Measurements from ENCODE around the gene TEAD3.
"Not testable (repeated sequence)": the region's sequence is repeated elsewhere in the genome, so short reads cannot be mapped to it uniquely, and the experiment has no call there.

The TEAD3 gene

DNA sequence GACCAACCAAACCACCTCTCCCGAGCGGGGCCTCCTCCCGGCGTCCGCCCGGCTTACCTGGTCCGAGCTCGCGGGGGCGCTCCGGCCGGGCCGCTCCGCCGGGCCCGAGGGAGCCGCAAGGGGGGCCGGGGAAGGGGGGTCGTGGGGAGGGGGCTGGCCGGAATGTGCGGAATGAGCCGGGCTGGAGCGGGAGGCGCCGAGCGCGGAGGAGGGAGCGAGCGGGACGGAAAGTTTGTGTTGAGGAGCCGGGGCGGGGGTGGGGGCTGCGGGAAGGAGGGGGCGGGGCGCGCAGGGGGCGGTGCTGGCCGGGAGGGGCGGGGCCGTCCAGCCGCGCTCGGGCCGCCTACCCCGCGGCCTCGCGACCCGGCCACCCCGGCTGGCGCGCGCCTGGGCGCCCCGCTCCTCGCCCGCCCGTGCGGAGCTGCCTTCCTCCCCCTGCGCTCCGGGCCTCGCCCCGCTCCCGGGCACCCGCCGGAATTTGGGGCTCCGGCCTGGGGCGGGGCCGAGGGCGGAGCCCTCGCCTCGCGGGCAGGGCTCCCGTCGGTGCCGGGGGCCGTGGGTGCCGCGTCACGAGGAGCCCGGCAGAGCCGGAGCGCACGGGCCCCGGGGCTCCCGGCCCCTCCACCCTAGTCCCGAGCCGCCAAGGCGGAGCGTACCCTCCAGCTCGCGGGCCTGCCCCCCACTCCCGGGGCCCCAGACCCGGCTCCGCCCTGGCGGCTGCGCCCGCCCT lies at the start of gene TEAD3:
Gene TEAD3 (minus strand): TSS at position 239 of the 730 bp plus-strand sequence.
- DNase-seq (ENCODE audit: low read depth in 2 of 2): peak in 1 of 2 donors; percentile 17

DNA sequence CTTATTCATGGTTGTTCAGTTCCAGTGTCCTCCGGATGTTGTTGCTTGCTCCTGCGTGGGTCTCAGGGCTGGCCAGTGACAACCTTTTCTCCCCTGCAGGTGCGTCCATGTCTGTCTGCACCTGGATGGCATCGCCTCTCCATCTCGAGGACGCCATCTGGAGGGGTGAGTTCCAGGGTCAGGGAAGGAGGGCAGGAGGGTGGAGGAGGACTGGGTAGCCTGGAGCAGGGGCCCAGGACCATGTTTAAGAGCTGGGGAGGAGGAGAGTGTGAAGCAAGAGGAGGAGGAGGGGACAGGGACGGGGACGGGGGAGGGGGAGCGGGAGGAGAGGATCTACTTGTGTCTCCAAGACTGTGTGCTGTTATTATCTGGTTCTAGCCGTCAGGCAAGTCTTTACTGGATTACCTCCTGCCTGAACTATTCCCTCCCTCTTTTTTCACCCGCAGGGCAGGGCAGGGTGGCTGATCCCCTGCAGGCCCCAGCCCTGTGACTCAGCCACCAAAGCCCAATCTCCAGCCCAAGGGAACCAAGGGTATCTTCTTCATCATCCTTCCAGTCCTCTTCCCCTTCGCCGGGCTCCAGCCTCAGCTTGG lies 48.0 kb upstream of the TEAD3 start:
- no peak for DNase-seq (ENCODE audit: low read depth in 2 of 2)

DNA sequence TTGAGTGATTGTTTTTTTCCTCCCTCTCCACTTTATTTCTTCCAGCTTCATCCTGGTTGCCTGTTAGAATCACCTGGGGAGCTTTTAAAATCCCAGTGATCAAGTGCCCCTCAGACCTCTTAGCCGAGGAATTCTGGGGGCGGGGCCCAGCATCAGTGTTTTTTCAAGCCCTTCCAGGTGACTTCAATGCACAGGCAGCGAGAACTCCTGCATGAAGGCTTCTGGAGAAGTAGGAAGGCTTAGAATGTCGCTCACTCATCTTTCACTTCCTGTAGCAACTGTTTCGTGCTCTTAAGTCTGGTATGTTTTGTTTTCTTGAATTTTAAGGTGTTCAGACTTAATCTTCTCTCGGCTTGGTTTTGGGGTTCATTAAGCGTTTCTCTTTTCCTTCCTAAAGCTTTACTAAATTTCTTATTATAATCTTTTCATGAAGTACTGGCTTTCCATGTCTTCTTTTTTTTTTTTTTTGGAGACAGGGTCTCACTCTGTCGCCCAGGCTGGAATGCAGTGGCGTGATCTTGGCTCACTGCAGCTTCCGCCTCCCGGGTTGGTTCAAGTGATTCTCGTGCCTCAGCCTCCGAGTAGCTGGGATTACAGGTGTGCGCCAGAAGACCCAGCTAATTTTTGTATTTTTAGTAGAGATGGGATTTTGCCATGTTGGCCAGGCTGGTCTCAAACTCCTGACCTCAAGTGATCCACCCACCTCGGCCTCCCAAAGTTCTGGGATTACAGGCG lies 46.7 kb upstream of the TEAD3 start:
- DNase-seq (ENCODE audit: low read depth in 2 of 2): no peak

DNA sequence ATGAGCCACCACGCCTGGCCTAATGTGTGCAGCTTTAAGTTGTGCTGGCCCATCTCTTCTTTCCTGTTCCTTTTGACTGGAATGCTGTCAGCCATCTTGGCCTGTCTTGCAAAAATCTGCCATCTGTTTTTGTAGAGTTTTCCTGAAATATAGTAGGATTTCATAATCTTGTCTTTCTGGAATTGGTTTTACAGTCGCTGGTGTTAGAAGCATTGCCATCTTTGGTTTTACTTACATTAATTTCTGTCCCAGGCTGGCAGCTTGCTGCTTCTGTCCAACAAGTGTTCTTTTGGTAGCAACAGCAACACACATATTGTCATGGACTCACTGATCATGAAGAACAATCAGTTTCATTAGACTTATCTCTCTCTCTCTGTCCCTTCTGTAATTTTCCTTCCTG lies 45.0 kb upstream of the TEAD3 start:
- no peak for DNase-seq (ENCODE audit: low read depth in 2 of 2)

DNA sequence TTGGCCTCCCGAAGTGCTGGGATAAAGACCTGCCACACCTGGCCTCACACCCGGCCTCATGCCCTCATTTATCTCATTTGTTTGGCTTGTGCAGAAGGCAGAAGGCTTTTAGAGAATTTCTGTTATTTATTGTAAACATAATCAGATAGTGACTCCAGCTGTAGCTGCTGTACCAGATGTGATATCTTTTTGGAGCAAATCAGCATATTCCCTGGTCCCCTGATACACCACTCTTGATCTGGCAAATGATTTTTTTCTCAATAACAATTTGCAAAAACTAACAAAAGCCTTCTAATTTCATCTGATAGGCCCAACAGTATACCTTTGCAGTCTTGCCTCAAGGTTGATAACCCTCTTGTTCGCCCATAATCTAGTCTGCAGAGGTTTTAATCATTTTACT lies 42.3 kb upstream of the TEAD3 start:
- DNase-seq (ENCODE audit: low read depth in 2 of 2): no peak

DNA sequence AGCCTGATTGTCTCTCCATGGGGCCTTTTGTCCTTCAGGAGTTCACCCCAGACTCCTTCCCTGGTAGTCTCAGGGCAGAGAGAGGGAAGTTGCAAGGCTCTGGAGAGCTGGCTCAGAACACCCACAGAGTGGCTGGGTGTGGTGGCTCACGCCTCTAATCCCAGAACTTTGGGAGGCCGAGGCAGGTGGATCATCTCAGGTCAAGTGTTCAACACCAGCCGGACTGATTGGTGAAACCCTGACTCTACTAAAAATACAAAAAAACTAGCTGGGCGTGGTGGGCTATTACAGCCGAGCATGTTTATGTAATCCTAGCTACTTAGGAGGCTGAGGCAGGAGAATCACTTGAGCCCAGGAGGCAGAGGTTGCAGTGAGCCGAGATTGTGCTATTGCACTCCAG lies 39.0 kb upstream of the TEAD3 start:
- not testable (repeated sequence) for DNase-seq (ENCODE audit: low read depth in 2 of 2)

DNA sequence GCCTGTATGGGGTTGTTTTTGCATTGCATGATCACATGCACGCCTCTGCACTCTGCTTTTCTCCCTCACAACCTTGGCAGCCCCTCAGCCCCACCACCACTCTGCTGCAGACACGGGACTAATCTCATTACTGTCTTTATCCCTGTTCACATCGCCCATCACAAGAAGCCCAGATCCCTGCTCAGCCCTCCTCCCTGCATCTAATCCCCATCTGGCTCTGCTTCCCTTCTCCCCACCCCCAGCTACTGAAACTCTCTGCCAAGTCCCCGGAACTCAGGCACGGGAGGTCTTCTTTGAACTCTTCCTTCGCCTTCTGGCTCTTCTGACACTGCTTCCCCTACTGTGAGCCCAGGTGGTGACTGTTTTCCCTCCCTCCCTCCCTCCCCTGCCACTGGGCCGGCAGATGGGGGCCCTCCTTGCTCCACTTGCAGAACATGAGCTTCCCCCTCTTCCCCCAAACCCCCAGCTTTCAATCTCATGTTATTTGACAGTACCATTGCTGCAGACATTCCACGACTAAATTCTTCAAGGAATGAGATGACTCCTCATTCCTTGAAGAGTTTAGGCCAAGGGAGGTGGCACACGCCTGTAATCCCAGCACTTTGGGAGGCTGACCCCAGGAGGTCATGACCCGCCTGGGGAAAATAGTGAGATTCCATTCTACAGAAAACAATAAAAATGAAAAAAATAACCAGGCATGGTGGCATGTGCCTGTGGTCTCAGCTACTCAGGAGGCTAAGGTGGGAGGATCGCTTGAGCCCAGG lies 37.7 kb upstream of the TEAD3 start:
- DNase-seq (ENCODE audit: low read depth in 2 of 2): no peak

DNA sequence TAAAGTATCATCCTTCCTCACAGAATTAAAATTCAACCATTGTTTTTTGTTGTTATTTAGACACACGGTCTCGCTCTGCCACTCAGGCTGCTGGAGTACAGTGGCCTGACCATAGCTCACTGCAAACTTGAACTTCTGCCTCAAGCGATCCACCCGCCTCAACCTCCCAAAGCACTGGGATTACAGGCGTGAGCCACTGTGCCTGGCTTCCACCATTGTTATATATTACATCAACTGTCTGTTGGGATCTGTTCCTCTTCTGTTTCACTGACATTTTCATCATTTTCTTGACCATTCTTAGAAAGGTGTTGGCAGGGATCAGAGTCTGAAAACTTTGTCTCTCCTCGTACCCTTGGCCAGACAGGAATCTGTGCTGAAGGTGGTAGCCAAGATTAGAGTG lies 37.1 kb upstream of the TEAD3 start:
- DNase-seq (ENCODE audit: low read depth in 2 of 2): no peak

DNA sequence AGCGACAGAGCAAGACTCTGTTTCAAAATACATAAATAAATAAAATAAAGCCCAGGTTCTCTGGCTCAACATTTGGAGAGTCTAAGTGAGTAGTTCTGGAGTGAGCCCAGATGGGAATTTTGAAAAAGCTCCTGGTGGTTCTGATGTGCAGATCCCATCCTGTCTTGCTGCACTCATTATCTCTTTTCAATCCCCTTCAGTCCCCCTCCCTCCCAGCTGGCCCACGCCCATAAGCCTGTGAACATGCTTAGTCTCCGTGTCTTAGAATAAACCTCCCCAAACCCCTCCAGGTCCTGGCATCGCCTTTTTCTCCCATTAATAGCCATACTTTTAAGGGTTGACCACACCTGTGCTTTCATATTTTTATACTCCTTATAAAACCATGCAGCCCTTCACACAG lies 35.2 kb upstream of the TEAD3 start:
- no peak for DNase-seq (ENCODE audit: low read depth in 2 of 2)

DNA sequence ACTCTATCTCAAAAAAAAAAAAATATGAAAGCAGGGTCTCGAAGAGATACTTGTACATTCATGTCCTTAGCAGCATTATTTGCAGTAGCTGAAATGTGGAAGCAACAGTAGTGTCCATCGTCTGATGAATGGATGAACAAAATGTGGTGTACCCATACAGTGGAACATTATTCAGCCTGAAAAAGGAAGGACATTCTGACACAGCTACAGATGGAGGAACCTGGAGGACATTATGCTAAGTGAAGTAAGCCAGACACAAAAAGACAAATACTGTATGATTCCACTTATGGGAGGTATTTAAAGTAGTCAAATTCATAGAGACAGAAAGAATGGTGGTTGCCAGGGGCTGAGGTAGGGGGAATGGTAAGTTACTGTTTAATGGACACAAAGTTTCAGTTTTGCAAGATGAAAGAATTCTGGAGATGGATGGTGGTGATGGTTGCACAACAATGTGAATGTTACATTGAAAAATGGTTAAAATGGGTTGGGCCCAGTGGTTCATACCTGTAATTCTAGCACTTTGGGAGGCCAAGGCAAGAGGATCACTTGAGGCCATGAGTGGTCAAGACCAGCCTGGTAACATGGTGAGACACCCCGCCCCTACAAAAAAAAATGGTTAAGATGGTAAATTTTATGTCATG lies 27.6 kb upstream of the TEAD3 start:
- DNase-seq (ENCODE audit: low read depth in 2 of 2): no peak

DNA sequence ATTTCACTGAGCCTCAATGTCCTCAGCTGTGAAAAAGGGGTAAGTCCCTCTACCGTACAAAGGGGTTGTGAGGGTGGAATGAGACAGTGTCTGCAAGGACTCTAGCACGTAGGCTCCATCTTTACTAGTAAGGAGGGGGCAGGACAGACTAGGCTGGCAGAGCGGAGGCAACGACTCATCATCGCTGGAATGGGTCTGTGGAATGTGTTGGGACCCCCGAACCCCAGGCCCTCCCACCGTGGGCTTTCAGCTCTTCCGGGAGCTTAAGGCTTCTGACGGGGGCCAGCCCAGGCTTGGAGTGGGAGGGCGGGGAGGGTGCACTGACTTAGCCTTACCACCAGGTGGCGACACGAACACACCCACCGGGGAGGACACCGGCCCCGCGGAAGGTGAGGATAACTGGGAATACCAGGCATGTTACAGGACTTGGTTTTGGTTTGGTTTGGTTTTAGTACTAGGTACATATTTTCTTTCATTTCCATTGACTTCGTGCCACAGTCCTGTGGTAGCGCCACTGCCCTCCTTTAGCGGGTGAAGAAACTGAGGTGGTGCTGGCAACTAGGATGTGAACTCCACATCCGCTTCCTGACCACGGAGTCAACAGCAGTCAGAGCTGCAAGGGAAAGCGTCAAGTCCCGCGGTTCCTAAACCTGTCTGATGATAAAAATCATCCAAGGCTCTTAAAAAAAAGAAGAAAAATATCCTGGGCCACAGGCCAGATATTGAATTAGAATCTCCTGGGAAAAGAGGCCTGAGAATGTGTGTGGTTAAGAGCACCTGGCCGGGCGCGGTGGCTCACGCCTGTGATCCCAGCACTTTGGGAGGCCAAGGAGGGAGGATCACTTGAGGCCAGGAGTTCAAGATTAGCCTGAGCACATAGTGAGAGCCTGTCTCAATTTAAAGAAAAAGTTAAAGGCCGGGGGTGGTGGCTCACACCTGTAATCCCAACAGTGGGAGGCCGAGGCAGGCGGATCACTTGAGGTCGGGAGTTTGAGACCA lies 26.1 kb upstream of the TEAD3 start:
- DNase-seq (ENCODE audit: low read depth in 2 of 2): peak; percentile 40 to 48

DNA sequence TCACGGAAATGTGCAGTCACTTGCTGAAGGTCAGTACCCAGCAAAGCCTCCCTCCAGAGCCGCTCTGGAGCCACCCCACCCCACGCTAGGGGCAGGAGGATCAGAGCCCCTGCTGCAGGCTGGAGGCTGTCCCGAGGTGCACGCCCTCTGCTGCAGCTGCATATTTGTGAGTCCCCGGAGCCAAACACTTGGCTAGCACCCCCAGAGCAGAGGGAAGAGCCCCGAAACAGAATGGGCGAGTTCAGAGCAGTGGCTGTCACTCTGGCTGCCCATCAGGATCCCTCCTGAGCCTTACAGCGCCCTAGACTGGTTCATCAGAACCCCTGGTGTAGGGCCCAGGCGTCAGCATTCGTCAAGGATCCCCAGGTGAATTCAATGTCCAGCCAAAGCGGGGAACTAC lies 25.3 kb upstream of the TEAD3 start:
- no peak for DNase-seq (ENCODE audit: low read depth in 2 of 2)

DNA sequence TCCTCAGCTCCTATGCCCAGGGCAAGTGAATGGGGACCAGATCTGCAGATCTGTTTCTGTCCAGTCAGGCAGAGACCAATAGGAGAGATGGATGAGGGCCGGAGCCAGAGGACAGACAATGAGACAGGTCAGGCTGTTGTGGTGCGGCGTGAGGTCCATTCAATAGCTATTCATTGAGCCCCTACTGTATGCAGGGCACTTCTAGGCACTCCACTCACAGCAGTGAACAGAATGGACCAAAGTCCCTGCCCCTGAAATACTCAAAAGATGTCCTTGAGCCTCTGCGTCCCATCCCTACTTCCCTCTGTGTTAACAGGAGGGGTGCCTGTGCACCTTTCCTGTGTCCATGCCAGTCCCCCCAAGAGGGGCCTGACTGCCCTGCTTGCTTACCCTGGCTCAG lies 24.4 kb upstream of the TEAD3 start:
- DNase-seq (ENCODE audit: low read depth in 2 of 2): no peak

DNA sequence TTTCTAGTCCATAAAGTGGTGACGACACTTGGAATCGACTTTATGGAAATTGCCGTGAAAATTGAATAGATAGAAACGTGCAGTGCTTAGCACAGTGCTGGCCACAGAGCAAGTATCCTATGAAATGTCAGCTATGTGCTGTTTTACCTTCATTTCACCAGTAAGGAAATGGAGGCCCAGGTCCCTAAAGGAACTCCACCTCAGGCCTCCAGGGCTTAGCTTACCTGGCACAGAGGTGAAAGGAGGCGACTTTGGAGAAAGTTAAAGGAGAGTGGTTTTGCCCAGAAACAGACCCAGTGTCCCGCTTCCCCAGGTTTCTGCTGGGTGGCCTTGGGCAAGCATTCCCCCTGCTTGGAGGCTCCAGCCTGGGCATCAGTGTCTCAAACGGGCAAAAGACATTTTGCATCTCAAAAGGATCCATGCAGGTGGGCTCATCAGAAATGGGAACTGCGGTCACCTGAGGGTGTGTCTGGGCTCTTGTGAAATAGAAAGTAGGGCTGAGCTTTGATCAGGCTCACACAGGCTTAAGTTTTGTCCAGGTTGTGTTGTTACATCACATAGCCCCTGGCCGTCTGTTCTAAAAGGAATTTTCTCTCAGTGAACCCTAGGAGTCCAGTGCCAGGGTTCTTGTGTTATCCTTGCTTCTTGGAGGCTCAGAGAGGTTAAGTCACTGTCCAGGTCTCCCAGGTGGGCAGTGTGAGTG lies 22.6 kb upstream of the TEAD3 start:
- DNase-seq (ENCODE audit: low read depth in 2 of 2): no peak

DNA sequence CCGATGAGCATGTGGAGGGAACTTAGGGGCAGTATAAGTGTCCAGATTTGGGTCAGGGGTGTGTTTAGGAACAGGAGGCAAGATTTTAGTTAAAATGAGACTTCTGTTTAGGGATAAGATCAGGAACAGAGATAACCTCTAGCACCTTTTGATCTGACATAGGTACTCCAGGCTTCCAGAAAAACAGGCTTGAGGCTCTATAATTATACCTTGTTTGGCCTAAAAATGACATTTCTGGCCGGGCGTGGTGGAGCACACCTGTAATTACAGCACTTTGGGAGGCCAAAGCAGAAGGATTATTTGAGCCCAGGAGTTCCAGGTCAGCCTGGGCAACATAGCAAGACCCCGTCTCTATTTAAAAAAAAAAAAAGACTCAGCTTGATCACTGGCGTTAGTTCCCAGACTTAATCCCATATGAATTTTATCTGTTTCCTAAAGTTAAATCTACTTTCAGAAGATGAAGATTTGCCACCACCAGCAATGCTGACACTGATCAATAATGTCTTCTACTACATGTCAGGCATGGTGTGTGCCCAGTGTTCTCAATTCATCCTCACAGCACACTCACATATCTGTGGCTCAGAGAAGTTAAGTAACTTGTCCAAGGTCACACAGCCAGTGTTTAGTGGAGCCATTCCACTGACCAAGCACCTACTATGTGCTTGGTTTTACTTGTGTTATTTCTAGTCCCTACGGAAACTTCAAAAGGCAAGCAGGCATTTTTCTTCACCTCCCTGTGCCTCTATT lies 21.9 kb upstream of the TEAD3 start:
- DNase-seq (ENCODE audit: low read depth in 2 of 2): no peak

DNA sequence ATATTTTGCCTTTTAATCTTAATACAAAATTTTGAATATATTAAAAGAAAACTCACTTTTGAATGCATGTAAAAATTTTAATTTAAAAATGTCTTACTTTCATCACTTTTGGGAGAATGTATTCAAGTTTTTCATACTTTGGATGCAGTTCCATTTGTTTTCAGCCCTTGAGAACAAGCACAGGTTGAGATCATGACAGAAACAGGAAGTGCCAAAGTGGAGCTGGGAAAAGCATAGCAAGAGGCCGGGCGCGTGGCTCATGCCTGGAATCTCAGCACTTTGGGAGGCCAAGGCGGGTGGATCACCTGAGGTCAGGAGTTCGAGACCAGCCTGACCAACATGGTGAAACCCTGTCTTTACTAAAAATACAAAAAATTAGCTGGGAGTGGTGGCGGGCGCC lies 21.1 kb upstream of the TEAD3 start:
- DNase-seq (ENCODE audit: low read depth in 2 of 2): not testable (repeated sequence)

DNA sequence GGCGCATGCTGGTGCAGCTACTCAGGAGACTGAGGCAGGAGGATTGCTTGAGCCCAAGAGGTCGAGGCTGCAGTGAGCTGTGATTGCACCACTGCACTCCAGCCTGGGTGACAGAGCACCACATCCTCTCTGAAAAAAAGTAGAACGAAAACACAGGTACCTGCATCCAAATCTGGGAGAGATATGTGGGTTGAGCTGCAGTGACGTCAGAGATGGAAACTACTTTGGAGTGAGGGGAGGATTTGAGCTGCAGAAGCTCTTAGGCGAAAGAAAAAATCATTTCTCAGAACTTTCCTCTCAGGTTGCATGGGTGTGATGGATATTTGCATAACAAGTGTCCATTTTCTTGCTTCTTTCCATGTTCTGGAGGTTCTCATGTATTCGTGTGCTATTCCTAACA lies 19.8 kb upstream of the TEAD3 start:
- DNase-seq (ENCODE audit: low read depth in 2 of 2): no peak

DNA sequence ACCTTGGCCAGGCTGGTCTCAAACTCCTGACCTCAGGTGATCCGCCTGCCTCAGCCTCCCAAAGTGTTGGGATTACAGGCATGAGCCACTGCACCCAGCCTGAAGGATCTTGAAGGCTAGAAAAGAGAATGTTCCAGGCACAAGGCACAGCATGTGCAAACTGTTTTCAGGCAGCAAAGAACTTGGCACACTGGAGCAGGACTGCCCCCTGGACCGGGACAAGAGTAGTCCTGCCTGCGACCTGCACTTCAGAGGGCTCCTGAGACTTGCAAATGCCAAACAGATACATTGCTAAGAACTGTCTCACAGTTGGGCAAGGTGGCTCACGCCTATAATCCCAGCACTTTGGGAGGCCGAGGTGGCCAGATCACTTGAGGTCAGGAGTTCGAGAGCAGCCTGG lies 19.1 kb upstream of the TEAD3 start:
- DNase-seq (ENCODE audit: low read depth in 2 of 2): not testable (repeated sequence)

DNA sequence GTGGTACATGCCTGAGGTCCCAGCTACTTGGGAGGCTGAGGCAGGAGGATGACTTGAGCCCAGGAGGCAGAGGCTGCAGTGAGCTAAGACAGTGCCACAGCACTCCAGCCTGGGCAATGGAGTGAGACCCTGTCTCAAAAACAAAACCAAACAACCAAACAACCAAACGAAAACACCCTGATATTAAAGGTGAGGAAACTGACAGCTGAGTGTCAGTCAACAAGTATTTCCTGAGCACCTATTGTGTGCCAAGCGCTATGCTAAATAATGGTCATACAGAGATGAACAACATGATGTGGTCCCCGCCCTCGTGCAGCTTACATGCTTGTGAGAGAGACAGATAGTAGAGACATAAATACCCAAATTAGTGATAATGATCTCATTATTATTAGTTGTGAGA lies 17.7 kb upstream of the TEAD3 start:
- DNase-seq (ENCODE audit: low read depth in 2 of 2): no peak

Measured in activated CD8-positive, alpha-beta memory T cell treated with anti-CD3 and anti-CD28 coated beads for 4 hours (primary cell).